ENCODE results near the gene TXNDC17.
"Not testable (repeated sequence)": the region's sequence is repeated elsewhere in the genome, so short reads cannot be mapped to it uniquely, and the experiment has no call there.

TXNDC17 gene

DNA sequence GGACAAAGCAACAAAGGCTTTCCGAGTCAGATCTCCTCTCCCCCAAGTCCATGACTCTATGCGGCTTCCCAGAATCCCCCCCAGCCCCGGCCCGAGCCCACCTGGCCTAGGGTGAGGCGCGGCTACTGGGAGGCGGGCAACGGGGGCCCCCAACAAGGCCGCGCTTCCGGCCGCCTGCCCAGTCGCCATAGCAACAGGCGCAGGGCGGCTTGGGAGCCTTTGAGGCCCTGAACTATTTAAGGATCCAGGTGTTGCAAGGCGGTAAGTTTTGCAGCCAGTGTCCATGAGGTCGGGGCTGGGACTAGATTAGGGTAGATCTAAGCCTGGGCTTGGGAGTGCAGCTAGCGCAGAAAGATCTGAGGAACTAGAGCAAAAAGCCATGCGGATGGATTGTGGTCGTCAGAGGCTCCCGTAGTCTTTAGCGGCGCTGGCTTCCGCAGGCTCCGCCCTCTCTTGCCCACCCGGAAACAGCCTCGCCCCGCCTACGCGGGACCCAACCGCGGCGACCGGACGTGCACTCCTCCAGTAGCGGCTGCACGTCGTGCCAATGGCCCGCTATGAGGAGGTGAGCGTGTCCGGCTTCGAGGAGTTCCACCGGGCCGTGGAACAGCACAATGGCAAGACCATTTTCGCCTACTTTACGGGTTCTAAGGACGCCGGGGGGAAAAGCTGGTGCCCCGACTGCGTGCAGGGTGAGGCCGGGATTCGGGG, at the start of gene TXNDC17, which contains the start of gene KIAA0753:
Gene TXNDC17 (plus strand): TSS at position 525 of the 711 bp plus-strand sequence. CDS start 23 bp downstream, at position 548.
Gene KIAA0753 (minus strand): TSS at position 176 of the 711 bp plus-strand sequence. CDS start 5,608 bp downstream, outside the sequence.
- DNase-seq, result peak; percentile 97

DNA sequence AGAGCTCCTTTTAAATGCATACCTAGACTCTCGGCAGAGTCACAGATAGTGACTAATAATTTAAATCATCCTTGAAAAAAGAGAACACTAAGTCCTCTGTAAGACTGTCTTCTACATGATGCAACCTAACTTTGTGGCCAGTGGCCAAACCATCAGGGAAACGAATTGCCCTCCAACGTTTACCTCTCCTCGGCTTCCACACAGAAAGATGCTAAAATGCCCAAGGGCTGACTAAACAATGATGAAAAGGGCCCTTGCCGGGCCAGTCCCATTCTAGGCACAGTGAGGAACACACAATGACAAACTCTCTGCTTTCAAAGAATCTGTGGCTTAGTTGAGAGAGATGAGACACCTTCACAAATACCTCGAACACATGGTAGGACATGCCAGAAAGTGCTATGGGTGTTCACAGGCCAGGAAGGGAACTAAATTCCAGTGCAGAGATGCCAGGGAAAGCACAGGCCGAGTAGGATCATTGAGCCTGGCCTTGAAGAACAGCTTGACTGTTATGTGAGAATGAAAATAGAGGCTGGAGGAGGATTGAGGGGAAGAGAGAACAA, 49.2 kb upstream of the TXNDC17 start:
- DNase-seq, result no peak

DNA sequence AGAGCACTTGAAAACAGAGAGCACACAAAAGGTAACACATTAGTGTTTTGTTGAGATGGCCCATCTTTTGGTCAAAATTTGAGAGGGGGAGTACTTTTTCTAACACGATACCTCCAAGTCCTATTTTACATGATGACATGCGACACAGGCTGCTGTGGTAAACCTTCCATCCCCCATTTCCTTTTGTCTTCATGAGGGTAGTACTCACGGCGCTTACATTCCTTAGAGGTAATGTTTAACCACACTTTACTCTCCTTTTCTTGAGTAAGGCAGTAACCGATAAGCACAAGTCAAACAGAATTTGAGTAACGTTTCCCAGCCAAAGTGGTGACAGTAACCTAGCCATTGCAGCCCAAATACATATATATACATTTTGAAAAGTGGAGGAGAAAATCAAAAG, 48.7 kb upstream of the TXNDC17 start:
- DNase-seq, result no peak

DNA sequence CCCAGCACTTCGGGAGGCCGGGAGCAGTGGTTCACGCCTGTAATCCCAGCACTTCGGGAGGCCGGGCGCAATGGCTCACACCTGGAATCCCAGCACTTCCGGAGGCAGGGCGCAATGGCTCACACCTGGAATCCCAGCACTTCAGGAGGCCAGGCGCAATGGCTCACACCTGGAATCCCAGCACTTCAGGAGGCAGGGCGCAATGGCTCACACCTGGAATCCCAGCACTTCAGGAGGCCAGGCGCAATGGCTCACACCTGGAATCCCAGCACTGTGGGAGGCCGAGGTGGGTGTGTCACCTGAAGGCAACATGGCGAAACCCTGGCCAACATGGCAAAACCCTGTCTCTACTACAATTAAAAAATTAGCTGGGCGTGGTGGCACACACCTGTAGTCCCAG, 47.5 kb upstream of the TXNDC17 start:
- not testable (repeated sequence) for DNase-seq

DNA sequence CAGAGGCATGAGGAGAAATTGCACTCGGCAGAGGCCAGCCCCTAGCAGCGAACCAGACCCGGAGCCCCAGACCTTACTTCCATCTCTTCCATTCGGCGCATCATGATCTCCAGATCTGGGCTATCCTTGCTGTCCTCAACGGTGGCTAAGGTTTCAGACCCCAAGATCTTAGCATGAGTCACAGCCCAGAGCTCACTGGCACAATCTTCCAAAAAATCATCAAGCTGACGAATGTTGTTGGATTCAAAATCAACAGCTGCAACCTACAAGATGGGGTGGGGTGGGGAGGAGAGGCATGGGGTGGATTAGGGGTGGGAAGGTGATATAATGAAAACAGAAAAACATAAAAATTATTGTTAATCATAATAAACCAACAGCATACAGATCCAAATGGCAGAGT, 44.8 kb upstream of the TXNDC17 start:
- no peak for DNase-seq

DNA sequence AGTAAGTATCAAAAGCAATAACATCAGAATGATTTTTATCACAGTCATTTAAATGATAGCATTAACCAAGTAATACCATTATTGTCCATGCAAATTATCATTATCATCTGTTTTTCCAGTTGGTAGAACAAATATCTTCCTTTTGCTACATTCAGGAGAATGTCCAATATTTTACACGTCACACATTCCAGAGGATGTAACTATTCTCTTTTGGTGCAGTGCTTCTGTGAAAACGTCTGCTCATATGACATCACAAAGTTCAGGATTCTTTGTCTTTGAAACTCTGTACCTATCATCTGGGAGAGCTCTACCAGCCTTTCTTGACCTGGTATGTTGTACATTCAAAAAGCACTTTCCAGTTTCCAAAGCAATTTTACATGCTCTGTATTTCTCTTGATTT, 44.3 kb upstream of the TXNDC17 start:
- DNase-seq, result no peak

DNA sequence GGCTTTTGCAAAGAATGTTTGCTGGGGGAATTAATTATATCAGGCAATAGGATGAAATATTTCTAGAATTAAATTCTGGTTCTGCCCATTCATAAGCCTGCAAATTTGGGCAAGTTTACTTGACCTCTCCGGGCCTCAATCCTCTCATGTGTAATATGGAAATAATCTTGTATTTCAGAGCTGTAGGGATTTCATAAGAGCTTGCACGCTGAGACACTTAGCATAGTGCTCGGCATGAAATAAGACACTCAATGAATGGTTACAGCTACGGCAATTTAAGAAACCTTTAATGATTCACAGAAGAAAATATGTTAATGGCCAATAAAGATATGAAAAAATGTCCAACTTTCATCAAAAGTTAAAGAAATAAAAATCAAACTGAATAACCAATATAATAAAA, 43.9 kb upstream of the TXNDC17 start:
- DNase-seq, result no peak

DNA sequence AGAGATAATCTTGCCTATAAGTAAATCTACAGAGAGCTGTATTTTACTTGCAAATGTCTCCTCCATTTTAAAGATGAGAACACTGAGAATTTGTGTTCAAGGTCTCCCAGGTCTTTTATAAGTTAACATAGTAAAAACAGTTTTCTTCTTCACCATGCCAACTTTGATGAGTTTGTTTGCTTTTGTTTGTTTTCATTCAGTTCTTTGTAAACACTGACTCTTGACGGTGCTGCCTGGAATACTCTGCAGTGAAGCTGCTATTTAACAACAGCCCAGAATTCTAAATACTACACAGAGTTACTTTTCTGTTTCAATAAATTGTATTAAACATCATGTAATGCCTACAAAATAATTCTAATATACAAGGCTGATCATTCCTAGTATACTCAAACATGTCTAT, 43.1 kb upstream of the TXNDC17 start:
- DNase-seq, result no peak

DNA sequence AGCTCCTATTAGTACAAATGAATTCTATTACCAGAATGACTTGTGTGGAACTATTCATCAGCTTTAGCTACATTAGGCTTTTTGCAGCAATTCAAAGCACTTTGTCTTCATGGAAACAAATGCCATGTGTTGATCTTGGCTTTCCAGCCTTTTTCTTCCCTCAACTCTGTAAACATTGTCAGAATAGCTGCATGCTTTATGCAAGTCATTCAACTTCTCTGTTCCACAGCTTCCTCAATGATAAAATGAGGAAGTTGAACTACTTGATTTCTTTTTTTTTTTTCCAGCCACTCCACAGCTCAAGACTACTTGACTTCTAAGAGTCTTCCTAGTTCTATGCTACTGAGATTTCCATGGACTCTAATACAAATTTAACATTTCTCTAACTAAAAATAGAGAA, 41.5 kb upstream of the TXNDC17 start:
- no peak for DNase-seq

DNA sequence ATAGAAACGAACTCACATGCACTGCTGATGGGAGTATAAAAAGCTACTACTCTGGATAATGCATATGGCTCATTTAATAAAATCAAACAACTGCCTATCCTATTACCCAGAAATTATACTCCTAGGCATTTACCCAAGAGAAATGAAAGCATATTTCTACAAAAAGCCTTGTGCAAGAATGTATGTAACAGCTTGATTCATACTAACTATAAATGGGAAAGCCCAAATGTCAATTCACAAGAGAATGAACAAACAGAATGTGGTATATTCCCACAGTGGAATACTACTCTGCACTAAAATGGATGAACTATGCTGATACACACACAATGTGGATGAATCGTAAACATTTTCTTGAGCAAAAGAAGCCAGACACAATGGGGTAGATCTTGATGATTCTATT, 38.7 kb upstream of the TXNDC17 start:
- DNase-seq, result no peak

DNA sequence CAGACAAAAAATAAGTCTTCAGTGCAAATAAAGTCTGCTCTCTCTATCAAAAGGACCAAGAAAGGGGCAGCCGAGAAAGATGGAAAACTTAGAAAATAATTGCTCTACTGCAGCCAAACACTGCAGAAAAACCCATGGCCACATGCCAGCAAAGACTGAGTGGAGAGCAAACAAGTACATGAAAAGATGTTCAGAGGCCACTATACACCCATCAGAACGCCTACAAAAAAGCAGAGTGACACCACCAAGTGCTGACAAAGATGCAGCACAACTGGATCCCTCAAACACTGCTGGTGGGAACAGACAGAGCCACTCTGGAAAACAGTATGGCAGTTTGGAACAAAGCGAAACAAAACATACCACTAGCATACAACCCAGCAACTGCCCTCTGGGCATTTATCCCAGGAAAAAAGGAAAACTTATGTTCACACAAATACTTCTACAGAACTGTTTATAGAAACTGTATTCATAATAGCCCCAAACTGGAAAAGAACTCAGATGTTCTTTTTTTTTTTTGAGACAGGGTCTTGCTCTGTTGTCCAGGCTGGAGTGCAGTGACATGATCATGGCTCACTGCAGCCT, 37.0 kb upstream of the TXNDC17 start:
- DNase-seq, result no peak

DNA sequence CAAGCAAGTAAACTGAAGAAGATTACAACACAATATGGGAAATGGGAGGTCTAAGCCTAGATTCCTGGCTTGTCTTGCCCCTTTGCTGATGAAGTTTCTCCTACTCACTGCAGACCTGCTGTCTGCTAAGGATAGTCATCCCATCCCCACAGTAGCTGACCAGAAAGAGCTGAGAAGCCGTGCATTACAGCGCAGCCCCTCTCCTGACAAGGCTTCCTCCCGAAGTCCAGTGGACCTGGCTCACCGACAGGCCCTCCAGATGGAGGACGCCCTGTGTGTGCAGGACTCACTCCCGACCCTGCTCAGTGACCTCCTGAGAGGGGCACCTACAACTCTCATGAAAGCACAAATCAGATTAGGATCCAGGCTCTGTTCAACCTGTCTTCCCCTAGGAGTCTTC, 35.7 kb upstream of the TXNDC17 start:
- DNase-seq, result no peak

DNA sequence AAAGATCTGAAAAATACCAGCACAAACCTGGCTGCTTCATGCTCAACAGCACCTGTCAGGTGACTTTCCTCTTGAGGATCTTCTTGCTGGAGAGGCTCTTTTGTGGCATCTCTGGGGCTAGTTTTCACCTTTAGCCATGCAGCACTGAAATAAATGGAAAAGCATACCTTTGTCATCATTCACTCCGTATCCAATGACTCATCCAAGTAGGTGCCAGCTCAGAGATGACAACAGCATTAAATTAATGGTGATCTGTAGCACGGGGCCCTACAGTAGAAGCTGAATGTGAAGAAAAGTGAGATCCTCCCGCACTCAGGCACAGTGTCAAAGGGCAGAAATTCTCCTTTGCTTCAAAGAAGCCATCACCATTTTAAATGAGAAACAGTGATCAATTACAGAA, 32.5 kb upstream of the TXNDC17 start:
- no peak for DNase-seq

DNA sequence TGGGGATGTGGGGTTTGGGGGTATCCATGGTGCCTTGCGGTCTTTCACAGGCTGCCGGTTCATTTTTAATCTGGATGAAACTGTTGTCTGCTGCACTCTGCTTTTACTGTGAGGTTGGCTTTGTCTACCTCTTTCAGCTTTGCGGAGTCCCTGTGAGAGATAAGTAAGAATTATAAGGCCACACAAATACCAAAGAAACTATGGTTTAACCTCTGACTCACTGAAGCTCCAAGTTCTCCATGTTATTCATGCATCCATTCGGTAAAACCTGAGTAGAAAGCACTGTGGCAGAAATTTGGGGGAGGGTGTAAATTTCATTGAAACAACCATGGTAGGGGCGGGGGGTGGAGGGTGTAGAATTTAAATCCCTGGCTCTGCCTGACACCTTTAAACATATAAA, 30.8 kb upstream of the TXNDC17 start:
- DNase-seq, result no peak

DNA sequence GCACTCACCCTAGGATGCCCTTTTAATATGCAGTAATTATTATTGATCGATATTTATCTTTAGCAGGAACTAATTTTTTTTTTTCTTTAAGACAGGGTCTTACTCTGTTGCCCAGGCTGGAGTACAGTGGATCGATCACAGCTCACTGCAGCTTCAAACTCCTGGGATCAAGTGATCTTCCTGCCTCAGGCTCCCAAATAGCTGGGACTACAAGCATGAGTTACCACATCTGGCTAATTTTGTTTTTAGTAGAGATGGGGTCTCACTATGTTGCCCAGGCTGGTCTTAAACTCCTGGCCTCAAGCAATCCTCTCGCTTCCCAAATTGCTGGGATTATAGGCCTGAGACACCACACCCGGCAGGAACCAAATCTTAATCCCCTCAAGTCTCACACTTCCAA, 29.6 kb upstream of the TXNDC17 start:
- DNase-seq, result no peak

DNA sequence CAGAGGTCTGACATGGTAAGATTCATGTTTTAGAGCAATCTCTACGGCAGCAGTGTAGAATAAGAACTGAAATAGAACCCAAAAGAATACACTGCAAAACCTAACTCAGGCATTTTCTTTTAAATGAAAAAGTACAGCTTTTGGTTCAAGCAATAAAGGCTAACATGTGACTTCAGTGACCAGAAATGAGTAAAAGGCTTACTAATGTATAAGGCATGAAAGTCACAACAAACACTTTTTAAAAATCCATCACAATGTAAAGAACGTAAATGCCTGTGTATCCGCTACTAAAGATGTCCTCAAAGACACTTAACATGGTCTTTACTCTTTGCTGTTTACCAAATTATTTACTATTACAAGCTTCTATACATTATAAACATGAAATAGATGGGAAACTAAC, 16.9 kb upstream of the TXNDC17 start:
- no peak for DNase-seq

DNA sequence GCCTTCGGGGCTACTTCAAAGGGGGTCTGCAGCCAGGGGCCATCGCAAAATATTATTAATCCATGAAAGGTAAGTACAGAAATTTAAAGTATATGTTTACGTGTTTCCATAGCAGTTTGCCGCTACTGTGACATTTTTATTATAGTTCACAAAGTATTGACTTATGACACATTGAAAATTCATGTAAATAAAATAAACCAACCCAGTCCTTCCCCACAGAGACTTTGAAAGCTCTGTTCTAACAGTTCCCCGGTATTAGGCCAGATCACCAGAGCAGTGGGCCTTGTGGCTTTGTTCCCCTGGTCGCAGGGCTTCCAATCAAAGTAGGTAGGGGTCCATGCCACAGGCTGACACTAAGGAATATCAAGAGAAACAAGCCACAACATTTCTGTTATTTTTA, 14.2 kb upstream of the TXNDC17 start:
- DNase-seq, result no peak

DNA sequence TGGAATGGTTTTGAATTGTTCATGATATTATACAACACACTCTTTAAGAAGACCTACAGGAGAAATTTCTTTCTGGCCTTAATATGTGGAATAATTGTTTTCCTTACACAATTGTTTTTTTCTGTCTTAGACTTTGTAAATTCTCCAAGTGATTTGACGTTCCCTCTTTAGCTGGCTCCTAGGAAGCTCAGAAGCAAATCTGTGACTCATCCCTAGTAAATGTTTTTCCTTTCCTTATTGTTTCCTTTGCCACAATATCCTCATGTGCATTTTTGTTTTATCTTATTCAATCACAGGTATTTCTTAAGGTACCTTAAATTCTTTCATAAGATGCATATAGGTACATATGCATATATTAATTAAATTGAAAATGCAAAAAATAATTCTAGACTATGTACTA, 13.8 kb upstream of the TXNDC17 start:
- DNase-seq, result no peak

DNA sequence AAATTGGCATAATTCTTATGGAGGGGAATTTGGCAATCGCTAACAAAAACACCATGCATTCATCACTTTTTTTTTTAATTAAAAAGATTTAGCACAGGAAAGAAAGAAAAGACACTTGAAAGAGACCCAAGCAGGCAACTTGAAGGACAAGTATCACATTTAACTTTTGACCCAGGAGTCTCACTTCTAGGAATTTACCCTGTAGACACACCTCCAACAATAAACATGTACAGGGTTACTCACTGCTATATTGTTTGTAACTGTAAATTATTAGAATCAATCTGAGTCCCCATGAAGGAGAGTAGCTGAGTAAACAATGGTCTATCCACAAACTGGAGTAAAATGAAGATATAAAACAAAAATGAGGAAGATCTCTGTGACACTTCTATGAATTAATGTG, 10.5 kb upstream of the TXNDC17 start:
- no peak for DNase-seq

DNA sequence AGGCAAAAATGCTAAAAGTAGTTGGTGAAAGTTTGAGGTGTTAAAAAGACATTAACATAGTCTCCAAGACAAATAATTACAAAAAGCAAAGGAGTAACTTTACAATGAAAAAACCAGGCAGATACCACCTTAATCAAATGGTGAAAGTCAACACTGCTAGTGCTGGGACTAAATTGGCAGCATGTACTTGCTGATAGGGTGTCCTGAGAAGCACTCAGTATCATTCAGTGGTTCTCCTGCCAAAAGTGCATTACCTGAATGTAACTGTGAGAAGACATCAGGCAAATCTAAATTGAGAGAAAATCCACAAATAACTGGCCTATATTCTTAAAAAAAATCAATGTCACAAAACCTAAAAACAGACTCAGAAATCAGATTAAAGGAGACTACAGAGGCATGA, 8.3 kb upstream of the TXNDC17 start:
- no peak for DNase-seq

DNA sequence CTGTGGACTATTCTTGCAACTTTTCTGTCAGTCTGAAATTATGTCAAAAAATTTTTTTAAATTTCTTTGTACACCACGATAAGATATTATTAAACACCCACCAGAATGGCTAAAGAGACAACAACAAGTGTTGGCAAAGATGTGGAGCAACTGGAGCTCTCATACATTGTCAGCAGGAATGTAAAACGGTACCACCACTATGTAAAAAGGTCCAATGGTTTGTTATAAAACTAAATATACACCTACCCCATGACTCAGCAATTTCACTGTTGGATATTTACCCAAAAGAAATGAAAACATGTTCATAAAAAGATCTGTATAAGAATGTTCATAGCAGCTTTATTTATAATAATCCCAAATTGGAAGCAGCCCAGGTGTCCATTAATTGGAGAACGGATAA, 7.6 kb upstream of the TXNDC17 start:
- no peak for DNase-seq

DNA sequence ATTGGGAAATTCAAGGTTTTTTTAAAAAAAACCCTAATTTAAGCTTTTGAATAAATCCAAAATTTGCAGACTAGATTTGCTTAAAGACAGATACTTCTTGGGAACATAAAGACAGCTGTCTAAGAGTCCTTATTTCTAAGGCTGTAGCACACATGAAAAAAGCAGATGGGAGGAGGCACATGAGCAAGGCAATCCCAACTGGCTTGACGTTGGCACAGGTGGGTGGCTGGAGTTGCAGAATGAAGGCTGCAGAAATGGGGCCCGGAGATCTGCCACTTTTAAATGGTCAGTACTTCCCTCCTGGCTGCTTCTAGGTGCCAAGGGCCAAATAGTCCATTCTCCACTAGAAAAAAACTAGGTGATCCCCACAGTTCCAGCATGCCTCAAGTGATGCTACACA, 4.8 kb upstream of the TXNDC17 start:
- DNase-seq, result no peak

DNA sequence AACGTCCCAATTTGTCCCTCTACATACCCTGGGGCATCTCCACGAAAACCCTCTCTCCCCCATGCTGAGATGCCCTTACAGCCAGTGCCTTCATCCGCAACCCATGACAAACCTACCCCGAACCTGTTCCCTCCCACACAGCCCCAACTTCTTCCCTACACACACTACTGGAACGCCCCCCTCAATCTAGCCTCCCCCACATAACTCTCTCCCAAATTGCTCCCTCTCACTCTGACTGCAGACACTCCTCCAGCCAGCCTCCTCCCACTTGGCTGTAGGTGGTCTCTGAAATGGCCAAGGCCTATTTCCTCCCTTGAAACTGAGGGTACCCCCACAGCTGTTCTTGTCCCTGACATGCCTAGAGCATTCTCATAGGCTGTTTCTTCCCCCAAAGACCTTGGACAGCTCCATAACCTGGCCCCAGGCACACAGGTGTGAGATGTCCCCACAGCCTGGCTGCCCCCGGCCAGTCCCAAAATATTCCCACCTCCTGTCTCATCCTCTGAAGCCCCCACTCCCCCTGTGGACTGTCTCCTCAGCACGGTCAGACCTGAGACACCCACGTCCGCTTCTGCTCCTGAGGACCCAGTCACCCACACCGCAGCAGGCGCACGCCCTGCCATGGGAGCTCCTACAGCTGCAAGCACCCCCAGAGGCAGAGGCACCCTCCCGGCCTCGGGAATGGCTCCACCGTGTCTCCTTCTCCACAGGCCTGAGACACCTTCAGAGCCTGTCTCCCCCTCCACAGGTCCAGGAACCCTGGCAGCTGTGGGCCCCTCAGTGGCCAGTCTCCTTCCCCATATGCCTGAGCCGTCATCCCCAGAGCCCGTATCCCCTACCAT, 4.0 kb upstream of the TXNDC17 start:
- no peak for DNase-seq

DNA sequence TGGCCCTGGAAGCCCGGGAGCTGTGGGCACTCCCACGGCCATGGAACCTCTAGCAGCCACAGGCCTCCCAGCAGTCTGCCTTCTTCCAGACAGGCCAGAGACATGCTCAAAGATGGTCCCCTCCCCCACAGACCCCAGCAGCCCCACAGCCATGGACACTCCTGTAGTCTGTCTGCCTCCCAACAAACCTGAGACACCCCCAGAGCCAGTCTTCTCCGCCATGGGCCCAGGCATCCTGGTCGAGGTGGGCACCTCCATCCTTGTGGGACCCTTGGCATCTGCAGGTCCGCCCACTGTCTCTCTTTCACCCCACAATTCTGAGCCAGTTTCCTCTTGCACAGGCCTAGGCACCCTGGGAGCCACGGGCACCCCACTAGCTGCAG, 3.4 kb upstream of the TXNDC17 start:
- DNase-seq, result no peak

Data from stimulated activated CD4-positive, alpha-beta T cell treated with anti-CD3 and anti-CD28 coated beads, Interleukin-15, amount 100 ng/mL, for 24 hours (primary cell).